Superior temporal gyrus (tissue), 1 donor: ENCODE results near the gene CTNNA2.

Experiments used
- DNase-seq: peaks from one replicate; pipeline ENCODE4 v3.0.0-alpha.2; 2016; ENCODE audit errors: extremely low spot score

The CTNNA2 gene

GRCh38 chr2:80269806-80270205 is 757.0 kb downstream of the CTNNA2 start:
- DNase-seq: no peak

- DNase-seq: no peak
Measured at GRCh38 chr2:80280598-80280997, 767.7 kb downstream of the CTNNA2 start.

- DNase-seq: no peak
Measured at GRCh38 chr2:80281049-80281448, 768.2 kb downstream of the CTNNA2 start.

- peak; percentile 88 for DNase-seq
Measured at GRCh38 chr2:80288576-80288975, 775.7 kb downstream of the CTNNA2 start.

- DNase-seq: no peak
Measured at GRCh38 chr2:80291656-80292055, 778.8 kb downstream of the CTNNA2 start.

GRCh38 chr2:80292474-80292873 is 779.6 kb downstream of the CTNNA2 start:
- DNase-seq: no peak

- peak; percentile 83 for DNase-seq
Measured at GRCh38 chr2:80293039-80293438, 780.2 kb downstream of the CTNNA2 start.

- DNase-seq: no peak
Measured at GRCh38 chr2:80298954-80299353, 786.1 kb downstream of the CTNNA2 start.

GRCh38 chr2:80299661-80300060 is 786.8 kb downstream of the CTNNA2 start:
- no peak for DNase-seq

- DNase-seq: no peak
Measured at GRCh38 chr2:80300346-80300745, 787.5 kb downstream of the CTNNA2 start.

GRCh38 chr2:80300954-80301353 is 788.1 kb downstream of the CTNNA2 start:
- DNase-seq: no peak

- DNase-seq: no peak
Measured at GRCh38 chr2:80302001-80302313, 789.1 kb downstream of the CTNNA2 start.

- DNase-seq: no peak
Measured at GRCh38 chr2:80302314-80303005, 789.6 kb downstream of the CTNNA2 start.

- no peak for DNase-seq
Measured at GRCh38 chr2:80303006-80303908, 790.4 kb downstream of the CTNNA2 start.

GRCh38 chr2:80303909-80304837 is 791.3 kb downstream of the CTNNA2 start, which contains the start of gene LRRTM1:
TSS of gene LRRTM1 (minus strand) at chr2:80304752. CDS start at chr2:80303819, 933 bp downstream.
- DNase-seq: no peak

GRCh38 chr2:80311304-80311703 is 798.5 kb downstream of the CTNNA2 start:
- no peak for DNase-seq

- no peak for DNase-seq
Measured at GRCh38 chr2:80312282-80312839, 799.5 kb downstream of the CTNNA2 start.

GRCh38 chr2:80322311-80322920 is 809.6 kb downstream of the CTNNA2 start:
- no peak for DNase-seq

- DNase-seq: no peak
Measured at GRCh38 chr2:80322958-80323357, 810.1 kb downstream of the CTNNA2 start.

GRCh38 chr2:80323610-80324009 is 810.8 kb downstream of the CTNNA2 start:
- no peak for DNase-seq

- DNase-seq: no peak
Measured at GRCh38 chr2:80324525-80324924, 811.7 kb downstream of the CTNNA2 start.
